NB4 (cell line): Measurements from ENCODE around the gene RNF31.

ENCODE experiments used
- MAX ChIP-seq: IDR thresholded peaks from 2 replicates; pipeline ENCODE4 v1.6.1; 2011; ENCODE audit warnings: low read depth, low read length
- MYC ChIP-seq: IDR thresholded peaks from 2 replicates; pipeline ENCODE4 v1.6.1; 2011; ENCODE audit warnings: low read depth, low read length
- POLR2A ChIP-seq: IDR thresholded peaks from 2 replicates; pipeline ENCODE4 v1.6.1; 2011; ENCODE audit warnings: mild to moderate bottlenecking; ENCODE audit not compliant: insufficient read length; ENCODE audit errors: extremely low read depth
- TF ChIP-seq, protein P1 (sequence below): IDR thresholded peaks from one replicate; pipeline ENCODE4 v1.5.1; 2012; ENCODE audit warnings: low read depth, low read length

DNA sequence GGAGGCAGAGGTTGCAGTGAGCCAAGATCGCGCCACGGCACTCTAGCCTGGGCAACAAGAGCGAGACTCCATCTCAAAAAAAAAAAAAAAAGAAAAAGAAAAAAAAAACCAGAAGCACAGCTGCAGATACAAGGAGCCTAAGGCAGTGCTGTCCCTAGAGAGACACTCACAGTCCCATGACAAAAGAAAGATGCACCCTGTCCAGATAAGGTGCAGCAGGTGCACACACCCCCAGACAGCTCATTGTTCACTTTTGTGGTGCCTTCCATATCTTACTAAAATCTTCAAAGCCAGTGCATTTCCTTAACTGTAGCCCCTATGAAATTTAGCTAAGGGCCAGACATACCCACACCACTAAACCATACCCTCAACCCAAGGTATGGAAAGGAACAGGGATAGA is 24.9 kb upstream of the RNF31 start:
- no peak for TF ChIP-seq MAX
- TF ChIP-seq, protein P1, sequence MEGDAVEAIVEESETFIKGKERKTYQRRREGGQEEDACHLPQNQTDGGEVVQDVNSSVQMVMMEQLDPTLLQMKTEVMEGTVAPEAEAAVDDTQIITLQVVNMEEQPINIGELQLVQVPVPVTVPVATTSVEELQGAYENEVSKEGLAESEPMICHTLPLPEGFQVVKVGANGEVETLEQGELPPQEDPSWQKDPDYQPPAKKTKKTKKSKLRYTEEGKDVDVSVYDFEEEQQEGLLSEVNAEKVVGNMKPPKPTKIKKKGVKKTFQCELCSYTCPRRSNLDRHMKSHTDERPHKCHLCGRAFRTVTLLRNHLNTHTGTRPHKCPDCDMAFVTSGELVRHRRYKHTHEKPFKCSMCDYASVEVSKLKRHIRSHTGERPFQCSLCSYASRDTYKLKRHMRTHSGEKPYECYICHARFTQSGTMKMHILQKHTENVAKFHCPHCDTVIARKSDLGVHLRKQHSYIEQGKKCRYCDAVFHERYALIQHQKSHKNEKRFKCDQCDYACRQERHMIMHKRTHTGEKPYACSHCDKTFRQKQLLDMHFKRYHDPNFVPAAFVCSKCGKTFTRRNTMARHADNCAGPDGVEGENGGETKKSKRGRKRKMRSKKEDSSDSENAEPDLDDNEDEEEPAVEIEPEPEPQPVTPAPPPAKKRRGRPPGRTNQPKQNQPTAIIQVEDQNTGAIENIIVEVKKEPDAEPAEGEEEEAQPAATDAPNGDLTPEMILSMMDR: no peak
- TF ChIP-seq POLR2A: no peak
- TF ChIP-seq MYC: no peak
